HepG2 (cell line): Measurements from ENCODE around the gene PLB1. TPM values are rescaled to one million over a fixed set of nuclear protein-coding genes. Genes with fewer than 3 reads are reported as not detected.

ENCODE experiments used
- ATAC-seq: fragments of 200-7000 bp; cut with Tn5 transposase; 3 replicates; pipeline ENCODE4 v1.9.1; 2020; ENCODE audit warnings: mild to moderate bottlenecking, moderate library complexity
- BruUV-seq: library from RNA; stranded (reverse); fragments of 400-500 nt; replicated peaks from 2 replicates; lab custom pipeline; 2021; lab: Mats Ljungman, UMichigan
- CTCF ChIA-PET: fragments of 300-600 bp; formaldehyde crosslinking; extraction: SDS; loops from one replicate; lab custom pipeline; 2021; ENCODE audit warnings: low total read pairs, inconsistent platforms, low intra/inter-chr PET ratio; lab: Yijun Ruan, JAX
- POLR2A ChIA-PET: fragments of 350-600 bp; sonication (Branson Sonifier 250); formaldehyde crosslinking; loops from one replicate; lab custom pipeline; 2020; ENCODE audit warnings: antibody characterized with exemption, inconsistent platforms; lab: Yijun Ruan, JAX
- DNase-seq: peaks from one replicate; pipeline ENCODE4 v3.0.0-alpha.2; 2015; ENCODE audit warnings: low spot score
- FAIRE-seq: peaks from 3 replicates; lab custom pipeline; 2011; peaks lifted over from hg19 to GRCh38; lab: Jason Lieb, UNC
- H2AFZ ChIP-seq: one replicate; pipeline ENCODE4 v1.6.1; 2011; ENCODE audit warnings: low read length, inconsistent platforms
- H3K27ac ChIP-seq: fragments of 300-600 bp; 3 replicates; pipeline ENCODE4 v1.8.0; 2011; ENCODE audit warnings: mixed run types, mild to moderate bottlenecking, mixed read lengths, low read length, inconsistent platforms; ENCODE audit not compliant: insufficient read depth; ENCODE audit errors: extremely low read length
- H3K27me3 ChIP-seq, 2 experiments: fragments of 200-600 bp in 1 of 2; 2 replicates in 1 of 2; 3 replicates in 1 of 2; pipeline versions ENCODE4 v1.6.0 to v1.8.0; 2011; ENCODE audit warnings: low read length in 2 of 2, mild to moderate bottlenecking in 2 of 2, moderate library complexity in 2 of 2, inconsistent platforms in 1 of 2; ENCODE audit not compliant: insufficient read depth in 2 of 2, control insufficient read depth in 1 of 2
- H3K36me3 ChIP-seq, 2 experiments: fragments of 200-600 bp in 1 of 2; replicated peaks in 1 of 2; 2 replicates in 1 of 2; 3 replicates in 1 of 2; pipeline versions ENCODE4 v1.5.1 to v1.8.0; 2011; ENCODE audit warnings: low read length in 2 of 2, inconsistent platforms in 1 of 2; ENCODE audit not compliant: insufficient read depth in 2 of 2, control insufficient read depth in 1 of 2
- H3K4me1 ChIP-seq: 2 replicates; pipeline ENCODE4 v1.5.1; 2012; ENCODE audit warnings: low read length, inconsistent platforms; ENCODE audit not compliant: insufficient read depth
- H3K4me2 ChIP-seq: 2 replicates; pipeline ENCODE4 v1.6.0; 2011; ENCODE audit warnings: low read depth, low read length, inconsistent platforms
- H3K4me3 ChIP-seq, 3 experiments: fragments of 200-600 bp in 1 of 3; sonication (generic), shearing (Covaris generic) in 1 of 3; replicated peaks in 1 of 3; 2 replicates each; pipeline ENCODE4 v1.5.1; 2011 to 2016; ENCODE audit warnings: low read length in 3 of 3, inconsistent platforms in 2 of 3, low read depth in 2 of 3, mild to moderate bottlenecking in 2 of 3, control low read depth in 1 of 3, mixed read lengths in 1 of 3; ENCODE audit not compliant: insufficient read depth in 1 of 3
- H3K79me2 ChIP-seq: one replicate; pipeline ENCODE4 v1.6.1; 2011; ENCODE audit warnings: low read length, inconsistent platforms; ENCODE audit not compliant: insufficient read depth
- H3K9ac ChIP-seq: 2 replicates; pipeline ENCODE4 v1.6.0; 2011; ENCODE audit warnings: mild to moderate bottlenecking, low read depth, low read length, inconsistent platforms; ENCODE audit not compliant: insufficient read depth
- H3K9me3 ChIP-seq: 2 replicates; pipeline ENCODE4 v1.5.1; 2012; ENCODE audit warnings: mild to moderate bottlenecking, low read length
- H4K20me1 ChIP-seq: 2 replicates; pipeline ENCODE4 v1.6.0; 2011; ENCODE audit warnings: inconsistent platforms, mild to moderate bottlenecking, low read length, moderate library complexity; ENCODE audit not compliant: insufficient read depth
- E2F2 ChIP-seq: sonication (generic); formaldehyde crosslinking; IDR thresholded peaks from 2 replicates; pipeline ENCODE4 v1.4.0; 2020; ENCODE audit warnings: missing genetic modification reagents, borderline replicate concordance
- FOSL1 ChIP-seq: sonication (generic); formaldehyde crosslinking; IDR thresholded peaks from 2 replicates; pipeline ENCODE4 v1.9.0; 2021; ENCODE audit warnings: missing genetic modification reagents, borderline replicate concordance
- GATA4 ChIP-seq: sonication (generic); IDR thresholded peaks from 2 replicates; pipeline ENCODE4 v1.6.1; 2016; ENCODE audit warnings: antibody characterized with exemption, low read depth, borderline replicate concordance
- NFE2L1 ChIP-seq: sonication (generic); formaldehyde crosslinking; IDR thresholded peaks from 2 replicates; pipeline ENCODE4 v1.4.0; 2020; ENCODE audit warnings: missing genetic modification reagents, mild to moderate bottlenecking, borderline replicate concordance
- POGK ChIP-seq: sonication (generic); formaldehyde crosslinking; conservative IDR thresholded peaks from 2 replicates; pipeline ENCODE4 v1.8.0; 2022; ENCODE audit warnings: mild to moderate bottlenecking, moderate library complexity, missing genetic modification reagents
- PRDM4 ChIP-seq: sonication (generic); formaldehyde crosslinking; IDR thresholded peaks from 2 replicates; pipeline ENCODE4 v1.9.0; 2021; ENCODE audit warnings: missing genetic modification reagents, borderline replicate concordance
- RAD51 ChIP-seq: fragments of 450-650 bp; IDR thresholded peaks from 2 replicates; pipeline ENCODE4 v1.6.1; 2016; ENCODE audit warnings: borderline replicate concordance
- SRY ChIP-seq: sonication (generic); formaldehyde crosslinking; IDR thresholded peaks from 2 replicates; pipeline ENCODE4 v1.8.0; 2022; ENCODE audit warnings: mild to moderate bottlenecking, missing genetic modification reagents
- ZMAT5 ChIP-seq: sonication (generic); formaldehyde crosslinking; IDR thresholded peaks from 2 replicates; pipeline ENCODE4 v1.5.0; 2020; ENCODE audit warnings: mild to moderate bottlenecking, low read depth, missing genetic modification reagents, borderline replicate concordance
- ZNF615 ChIP-seq: sonication (generic); formaldehyde crosslinking; IDR thresholded peaks from 2 replicates; pipeline ENCODE4 v1.5.0; 2020; ENCODE audit warnings: mild to moderate bottlenecking, missing genetic modification reagents, borderline replicate concordance
- WGBS: methylation state at CpG from one replicate; pipeline ENCODE4 v1.1.6; 2017; ENCODE audit warnings: low lambda C conversion rate; 5-methylcytosine and 5-hydroxymethylcytosine counted together
- in situ Hi-C: cut with HindIII; loops from 2 replicates; pipeline ENCODE4 v1.10.0; 2017; ENCODE audit warnings: low pct_unique_long_range_greater_than_20kb; ENCODE audit not compliant: extremely low pct_ligation_motif_present
- intact Hi-C: fragments of 100-400 bp; cut with micrococcal nuclease; formaldehyde crosslinking; loops from one replicate; pipeline ENCODE4 v1.10.0; 2022; ENCODE audit not compliant: unreplicated experiment
- polyA plus RNA-seq, 8 experiments: library from polyadenylated mRNA; depleted of rRNA in 3 of 8; stranded (reverse) in 7 of 8; unstranded in 1 of 8; fragments of >200 nt; fragmentation: Illumina TruSeq in 4 of 8; extraction: Trizol in 4 of 8; gene quantifications; 2 replicates each; pipeline versions ENCODE4 v1.2.1 to v1.2.3, GENCODE V29; 2011 to 2016; ENCODE audit warnings: low read depth in 4 of 8, missing spikeins in 1 of 8, mixed read lengths in 1 of 8; ENCODE audit not compliant: insufficient read depth in 1 of 8
- total RNA-seq, 5 experiments: library from RNA; depleted of rRNA; stranded (reverse); fragments of >200 nt; fragmentation: Illumina TruSeq; extraction: Trizol; gene quantifications; 2 replicates each; pipeline ENCODE4 v1.2.3, GENCODE V29; 2016; ENCODE audit warnings: low read depth in 1 of 5

PLB1 gene
- total and polyA plus RNA-seq, 2 of the 13 experiments (the other 11 are each of a cell fraction or from before 2014, with no cell fraction given): 0.20 to 1.8 TPM

GRCh38 chr2:28493636-28494035 lies 2.2 kb upstream of the PLB1 start:
- DNase-seq: no peak
- H3K4me3 ChIP-seq: no peak overlapping the region
- WGBS: 27% methylated on average over 6 of the region's 6 CpGs
- no peak overlapping the region for H2AFZ ChIP-seq
- no peak overlapping the region for H3K4me2 ChIP-seq
- BruUV-seq: no TSS peak
- H3K79me2 ChIP-seq: no peaks in the 10 kb centered on the region
- CTCF ChIA-PET: no interaction called here
- H4K20me1 ChIP-seq: no peaks in the 10 kb centered on the region
- no peaks in the 10 kb centered on the region for H3K36me3 ChIP-seq
- H3K9ac ChIP-seq: no peak overlapping the region
- FAIRE-seq: no peak
- no peaks in the 10 kb centered on the region for H3K4me1 ChIP-seq
- POLR2A ChIA-PET: no interaction called here
- H3K27me3 ChIP-seq: peaks cover 3 to 54% of the 10 kb centered on the region in 2 experiments
- ATAC-seq: no peak
- TF ChIP-seq GATA4 (no peak), ZNF615 (CRISPR knock-in tag) (0 out of 2 replicates have a peak, but pooled peaks have one; percentile 42), ZMAT5 (CRISPR knock-in tag) (no peak), PRDM4 (CRISPR knock-in tag) (no peak)
- no peaks in the 10 kb centered on the region for H3K9me3 ChIP-seq
- no peak overlapping the region for H3K27ac ChIP-seq
- intact Hi-C loops: no loop called here
- in situ Hi-C loops: no loop called here

- DNase-seq (no peak), FAIRE-seq (no peak), ATAC-seq (no peak)
- Histone ChIP-seq H4K20me1 (no peaks in the 10 kb centered on the region), H3K79me2 (no peaks in the 10 kb centered on the region), H3K4me1 (no peaks in the 10 kb centered on the region), H3K27me3 (peaks cover 0 to 34% of the 10 kb centered on the region in 2 experiments; a peak in 4 of 5 replicates), H2AFZ (no peak overlapping the region), H3K9me3 (no peaks in the 10 kb centered on the region), H3K36me3 (no peaks in the 10 kb centered on the region), H3K9ac (no peak overlapping the region), H3K27ac (no peak overlapping the region), H3K4me3 (no peak overlapping the region), H3K4me2 (no peak overlapping the region)
- BruUV-seq: no TSS peak
- ChIA-PET POLR2A (no interaction called here), CTCF (no interaction called here)
- WGBS: 21% methylated on average over 4 of the region's 4 CpGs
- in situ Hi-C loops (no loop called here), intact Hi-C loops (no loop called here)
- TF ChIP-seq NFE2L1: no peak
- TF ChIP-seq RAD51: no peak
- no peak for TF ChIP-seq FOSL1 (CRISPR knock-in tag)
- no peak for TF ChIP-seq SRY (CRISPR knock-in tag)
- no peak for TF ChIP-seq POGK
- TF ChIP-seq E2F2 (CRISPR knock-in tag): no peak
These were observed 921 bp downstream of the PLB1 start for GRCh38 chr2:28496781-28497180.
